HepG2 (cell line): Measurements from ENCODE around the gene ULK4. TPM values are rescaled to one million over a fixed set of nuclear protein-coding genes. Genes with fewer than 3 reads are reported as not detected.
A peak's percentile ranks its signal among the peaks of the same experiment; 100 is the strongest.

Experiments
- ATAC-seq: fragments of 200-7000 bp; cut with Tn5 transposase; 3 replicates; pipeline ENCODE4 v1.9.1; 2020; ENCODE audit warnings: mild to moderate bottlenecking, moderate library complexity
- BruUV-seq: library from RNA; stranded (reverse); fragments of 400-500 nt; replicated peaks from 2 replicates; lab custom pipeline; 2021; lab: Mats Ljungman, UMichigan
- CTCF ChIA-PET: fragments of 300-600 bp; formaldehyde crosslinking; extraction: SDS; loops from one replicate; lab custom pipeline; 2021; ENCODE audit warnings: low total read pairs, inconsistent platforms, low intra/inter-chr PET ratio; lab: Yijun Ruan, JAX
- POLR2A ChIA-PET: fragments of 350-600 bp; sonication (Branson Sonifier 250); formaldehyde crosslinking; loops from one replicate; lab custom pipeline; 2020; ENCODE audit warnings: antibody characterized with exemption, inconsistent platforms; lab: Yijun Ruan, JAX
- DNase-seq: peaks from one replicate; pipeline ENCODE4 v3.0.0-alpha.2; 2015; ENCODE audit warnings: low spot score
- FAIRE-seq: peaks from 3 replicates; lab custom pipeline; 2011; peaks lifted over from hg19 to GRCh38; lab: Jason Lieb, UNC
- H2AFZ ChIP-seq: one replicate; pipeline ENCODE4 v1.6.1; 2011; ENCODE audit warnings: low read length, inconsistent platforms
- H3K27ac ChIP-seq: fragments of 300-600 bp; 3 replicates; pipeline ENCODE4 v1.8.0; 2011; ENCODE audit warnings: mixed run types, mild to moderate bottlenecking, mixed read lengths, low read length, inconsistent platforms; ENCODE audit not compliant: insufficient read depth; ENCODE audit errors: extremely low read length
- H3K27me3 ChIP-seq, 2 experiments: fragments of 200-600 bp in 1 of 2; 2 replicates in 1 of 2; 3 replicates in 1 of 2; pipeline versions ENCODE4 v1.6.0 to v1.8.0; 2011; ENCODE audit warnings: low read length in 2 of 2, mild to moderate bottlenecking in 2 of 2, moderate library complexity in 2 of 2, inconsistent platforms in 1 of 2; ENCODE audit not compliant: insufficient read depth in 2 of 2, control insufficient read depth in 1 of 2
- H3K36me3 ChIP-seq, 2 experiments: fragments of 200-600 bp in 1 of 2; replicated peaks in 1 of 2; 2 replicates in 1 of 2; 3 replicates in 1 of 2; pipeline versions ENCODE4 v1.5.1 to v1.8.0; 2011; ENCODE audit warnings: low read length in 2 of 2, inconsistent platforms in 1 of 2; ENCODE audit not compliant: insufficient read depth in 2 of 2, control insufficient read depth in 1 of 2
- H3K4me1 ChIP-seq: 2 replicates; pipeline ENCODE4 v1.5.1; 2012; ENCODE audit warnings: low read length, inconsistent platforms; ENCODE audit not compliant: insufficient read depth
- H3K4me2 ChIP-seq: 2 replicates; pipeline ENCODE4 v1.6.0; 2011; ENCODE audit warnings: low read depth, low read length, inconsistent platforms
- H3K4me3 ChIP-seq, 3 experiments: fragments of 200-600 bp in 1 of 3; sonication (generic), shearing (Covaris generic) in 1 of 3; replicated peaks in 1 of 3; 2 replicates each; pipeline ENCODE4 v1.5.1; 2011 to 2016; ENCODE audit warnings: low read length in 3 of 3, inconsistent platforms in 2 of 3, low read depth in 2 of 3, mild to moderate bottlenecking in 2 of 3, control low read depth in 1 of 3, mixed read lengths in 1 of 3; ENCODE audit not compliant: insufficient read depth in 1 of 3
- H3K79me2 ChIP-seq: one replicate; pipeline ENCODE4 v1.6.1; 2011; ENCODE audit warnings: low read length, inconsistent platforms; ENCODE audit not compliant: insufficient read depth
- H3K9ac ChIP-seq: 2 replicates; pipeline ENCODE4 v1.6.0; 2011; ENCODE audit warnings: mild to moderate bottlenecking, low read depth, low read length, inconsistent platforms; ENCODE audit not compliant: insufficient read depth
- H3K9me3 ChIP-seq: 2 replicates; pipeline ENCODE4 v1.5.1; 2012; ENCODE audit warnings: mild to moderate bottlenecking, low read length
- H4K20me1 ChIP-seq: 2 replicates; pipeline ENCODE4 v1.6.0; 2011; ENCODE audit warnings: inconsistent platforms, mild to moderate bottlenecking, low read length, moderate library complexity; ENCODE audit not compliant: insufficient read depth
- ETV5 ChIP-seq: IDR thresholded peaks from 2 replicates; pipeline ENCODE4 v1.6.1; 2018; ENCODE audit warnings: missing biosample characterization, missing genetic modification reagents, inconsistent platforms, borderline replicate concordance
- HES4 ChIP-seq: sonication (generic); formaldehyde crosslinking; IDR thresholded peaks from 2 replicates; pipeline ENCODE4 v1.9.0; 2021; ENCODE audit warnings: mild to moderate bottlenecking, missing genetic modification reagents, borderline replicate concordance
- HNRNPK ChIP-seq: fragments of 200-400 bp; formaldehyde crosslinking; IDR thresholded peaks from 2 replicates; pipeline ENCODE4 v1.6.1; 2018; ENCODE audit warnings: low read length, low read depth, moderate library complexity, mild to moderate bottlenecking; ENCODE audit not compliant: poor library complexity, severe bottlenecking
- IKZF1 ChIP-seq: fragments of 450-650 bp; IDR thresholded peaks from 2 replicates; pipeline ENCODE4 v1.7.1; 2016
- MEF2D ChIP-seq: sonication (generic); formaldehyde crosslinking; IDR thresholded peaks from 2 replicates; pipeline ENCODE4 v1.5.1; 2020; ENCODE audit warnings: mild to moderate bottlenecking, missing genetic modification reagents
- RBM22 ChIP-seq: fragments of 200-400 bp; formaldehyde crosslinking; optimal IDR thresholded peaks from 2 replicates; pipeline ENCODE3; 2017; ENCODE audit warnings: mild to moderate bottlenecking, low read length, moderate library complexity
- ZNF136 ChIP-seq: sonication (generic); formaldehyde crosslinking; IDR thresholded peaks from 2 replicates; pipeline ENCODE4 v1.8.1; 2022; ENCODE audit warnings: low read depth, mild to moderate bottlenecking, moderate library complexity, missing genetic modification reagents
- ZNF251 ChIP-seq: sonication (generic); formaldehyde crosslinking; IDR thresholded peaks from 2 replicates; pipeline ENCODE4 v1.9.0; 2021; ENCODE audit warnings: mild to moderate bottlenecking, missing genetic modification reagents
- ZNF253 ChIP-seq: sonication (generic); formaldehyde crosslinking; IDR thresholded peaks from 2 replicates; pipeline ENCODE4 v1.8.0; 2022; ENCODE audit warnings: mild to moderate bottlenecking, missing genetic modification reagents, borderline replicate concordance
- WGBS: methylation state at CpG from one replicate; pipeline ENCODE4 v1.1.6; 2017; ENCODE audit warnings: low lambda C conversion rate; 5-methylcytosine and 5-hydroxymethylcytosine counted together
- in situ Hi-C: cut with HindIII; loops from 2 replicates; pipeline ENCODE4 v1.10.0; 2017; ENCODE audit warnings: low pct_unique_long_range_greater_than_20kb; ENCODE audit not compliant: extremely low pct_ligation_motif_present
- intact Hi-C: fragments of 100-400 bp; cut with micrococcal nuclease; formaldehyde crosslinking; loops from one replicate; pipeline ENCODE4 v1.10.0; 2022; ENCODE audit not compliant: unreplicated experiment
- polyA plus RNA-seq, 8 experiments: library from polyadenylated mRNA; depleted of rRNA in 3 of 8; stranded (reverse) in 7 of 8; unstranded in 1 of 8; fragments of >200 nt; fragmentation: Illumina TruSeq in 4 of 8; extraction: Trizol in 4 of 8; gene quantifications; 2 replicates each; pipeline versions ENCODE4 v1.2.1 to v1.2.3, GENCODE V29; 2011 to 2016; ENCODE audit warnings: low read depth in 4 of 8, missing spikeins in 1 of 8, mixed read lengths in 1 of 8; ENCODE audit not compliant: insufficient read depth in 1 of 8
- total RNA-seq, 5 experiments: library from RNA; depleted of rRNA; stranded (reverse); fragments of >200 nt; fragmentation: Illumina TruSeq; extraction: Trizol; gene quantifications; 2 replicates each; pipeline ENCODE4 v1.2.3, GENCODE V29; 2016; ENCODE audit warnings: low read depth in 1 of 5
- TF ChIP-seq, protein P1 (sequence below), 2 experiments: sonication (generic) in 1 of 2; formaldehyde crosslinking in 1 of 2; IDR thresholded peaks; 2 replicates each; pipeline versions ENCODE4 v1.4.0 to v1.6.1; 2018 to 2020; ENCODE audit warnings: missing genetic modification reagents in 2 of 2, borderline replicate concordance in 1 of 2, low read depth in 1 of 2, mild to moderate bottlenecking in 1 of 2, missing biosample characterization in 1 of 2
- TF ChIP-seq, protein P2 (sequence below), 2 experiments: IDR thresholded peaks; 2 replicates each; pipeline ENCODE4 v1.6.1; 2011 to 2012; ENCODE audit warnings: low read length in 2 of 2, borderline replicate concordance in 1 of 2, low read depth in 1 of 2, mild to moderate bottlenecking in 1 of 2, moderate library complexity in 1 of 2

Gene ULK4
- total and polyA plus RNA-seq, 2 of the 13 experiments (the other 11 are each of a cell fraction or from before 2014, with no cell fraction given): 6.7 to 11.8 TPM

GRCh38 chr3:41207355-41207754 is 754.5 kb downstream of the ULK4 start:
- H3K27ac ChIP-seq: no peak overlapping the region
- TF ChIP-seq HES4 (CRISPR knock-in tag): no peak
- peak; percentile 37 for TF ChIP-seq RBM22
- TF ChIP-seq, all 625 proteins: peak for 1
- Histone ChIP-seq H3K79me2 (peaks cover 99% of the 10 kb centered on the region), H3K36me3 (no peaks in the 10 kb centered on the region), H4K20me1 (peaks cover 98% of the 10 kb centered on the region), H3K4me1 (peaks cover 86% of the 10 kb centered on the region), H2AFZ (no peak overlapping the region), H3K9ac (no peak overlapping the region), H3K9me3 (no peaks in the 10 kb centered on the region), H3K4me2 (peak overlapping the region; percentile 23; the same call in 1 of the 2 replicates), H3K4me3 (no peak overlapping the region), H3K27me3 (no peaks in the 10 kb centered on the region)
- 62% methylated on average over 1 of the region's 1 CpG for WGBS
- ATAC-seq (peak; percentile 28; the same call in 1 of the 3 replicates), FAIRE-seq (no peak), DNase-seq (no peak)
- POLR2A ChIA-PET: interaction anchor here (1.4 kb wide), 1 partner anchor 8 kb away, joined by 7 read pairs; the partner anchor contains the start of gene CTNNB1
- CTCF ChIA-PET: no interaction called here
- intact Hi-C loops (no loop called here), in situ Hi-C loops (loop anchor here (25.0 kb wide), 1 partner anchor 620 kb away; no protein-coding TSS in a partner anchor)
- no TSS peak for BruUV-seq

- H3K79me2 ChIP-seq: peaks cover 99% of the 10 kb centered on the region
- BruUV-seq: no TSS peak
- TF ChIP-seq, protein P1, sequence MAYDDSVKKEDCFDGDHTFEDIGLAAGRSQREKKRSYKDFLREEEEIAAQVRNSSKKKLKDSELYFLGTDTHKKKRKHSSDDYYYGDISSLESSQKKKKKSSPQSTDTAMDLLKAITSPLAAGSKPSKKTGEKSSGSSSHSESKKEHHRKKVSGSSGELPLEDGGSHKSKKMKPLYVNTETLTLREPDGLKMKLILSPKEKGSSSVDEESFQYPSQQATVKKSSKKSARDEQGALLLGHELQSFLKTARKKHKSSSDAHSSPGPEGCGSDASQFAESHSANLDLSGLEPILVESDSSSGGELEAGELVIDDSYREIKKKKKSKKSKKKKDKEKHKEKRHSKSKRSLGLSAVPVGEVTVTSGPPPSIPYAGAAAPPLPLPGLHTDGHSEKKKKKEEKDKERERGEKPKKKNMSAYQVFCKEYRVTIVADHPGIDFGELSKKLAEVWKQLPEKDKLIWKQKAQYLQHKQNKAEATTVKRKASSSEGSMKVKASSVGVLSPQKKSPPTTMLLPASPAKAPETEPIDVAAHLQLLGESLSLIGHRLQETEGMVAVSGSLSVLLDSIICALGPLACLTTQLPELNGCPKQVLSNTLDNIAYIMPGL (CRISPR knock-in tag; IDR thresholded peaks at IDR 0.05; ENCODE audit: borderline replicate concordance in 1 of 2, low read depth in 1 of 2): no peak
- no peak for TF ChIP-seq ZNF136
- no peak for TF ChIP-seq ETV5
- TF ChIP-seq IKZF1: no peak
- TF ChIP-seq ZNF251 (CRISPR knock-in tag): no peak
- no peak for TF ChIP-seq HNRNPK
- no peak for TF ChIP-seq ZNF253 (CRISPR knock-in tag)
- no peak for TF ChIP-seq MEF2D (CRISPR knock-in tag)
- TF ChIP-seq, protein P2, sequence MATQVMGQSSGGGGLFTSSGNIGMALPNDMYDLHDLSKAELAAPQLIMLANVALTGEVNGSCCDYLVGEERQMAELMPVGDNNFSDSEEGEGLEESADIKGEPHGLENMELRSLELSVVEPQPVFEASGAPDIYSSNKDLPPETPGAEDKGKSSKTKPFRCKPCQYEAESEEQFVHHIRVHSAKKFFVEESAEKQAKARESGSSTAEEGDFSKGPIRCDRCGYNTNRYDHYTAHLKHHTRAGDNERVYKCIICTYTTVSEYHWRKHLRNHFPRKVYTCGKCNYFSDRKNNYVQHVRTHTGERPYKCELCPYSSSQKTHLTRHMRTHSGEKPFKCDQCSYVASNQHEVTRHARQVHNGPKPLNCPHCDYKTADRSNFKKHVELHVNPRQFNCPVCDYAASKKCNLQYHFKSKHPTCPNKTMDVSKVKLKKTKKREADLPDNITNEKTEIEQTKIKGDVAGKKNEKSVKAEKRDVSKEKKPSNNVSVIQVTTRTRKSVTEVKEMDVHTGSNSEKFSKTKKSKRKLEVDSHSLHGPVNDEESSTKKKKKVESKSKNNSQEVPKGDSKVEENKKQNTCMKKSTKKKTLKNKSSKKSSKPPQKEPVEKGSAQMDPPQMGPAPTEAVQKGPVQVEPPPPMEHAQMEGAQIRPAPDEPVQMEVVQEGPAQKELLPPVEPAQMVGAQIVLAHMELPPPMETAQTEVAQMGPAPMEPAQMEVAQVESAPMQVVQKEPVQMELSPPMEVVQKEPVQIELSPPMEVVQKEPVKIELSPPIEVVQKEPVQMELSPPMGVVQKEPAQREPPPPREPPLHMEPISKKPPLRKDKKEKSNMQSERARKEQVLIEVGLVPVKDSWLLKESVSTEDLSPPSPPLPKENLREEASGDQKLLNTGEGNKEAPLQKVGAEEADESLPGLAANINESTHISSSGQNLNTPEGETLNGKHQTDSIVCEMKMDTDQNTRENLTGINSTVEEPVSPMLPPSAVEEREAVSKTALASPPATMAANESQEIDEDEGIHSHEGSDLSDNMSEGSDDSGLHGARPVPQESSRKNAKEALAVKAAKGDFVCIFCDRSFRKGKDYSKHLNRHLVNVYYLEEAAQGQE (IDR thresholded peaks at IDR 0.05; ENCODE audit: borderline replicate concordance in 1 of 2, low read depth in 1 of 2, low read length in 2 of 2): no peak
Observed at GRCh38 chr3:41205591-41205990, 756.3 kb downstream of the ULK4 start.

More at GRCh38 chr3:41205591-41205990, 756.3 kb downstream of the ULK4 start:
- H3K4me1 ChIP-seq: peaks cover 69% of the 10 kb centered on the region
- intact Hi-C loops: no loop called here
- no peak overlapping the region for H3K27ac ChIP-seq
- H4K20me1 ChIP-seq: peaks cover 98% of the 10 kb centered on the region
- H3K36me3 ChIP-seq: no peaks in the 10 kb centered on the region
- ChIA-PET POLR2A (no interaction called here), CTCF (no interaction called here)
- no peak overlapping the region for H3K9ac ChIP-seq
- H3K4me2 ChIP-seq: peak overlapping the region; percentile 87
- ATAC-seq: no peak
- H3K4me3 ChIP-seq: no peak overlapping the region
- in situ Hi-C loops: loop anchor here (25.0 kb wide), 1 partner anchor 618 kb away; no protein-coding TSS in a partner anchor
- no peak overlapping the region for H2AFZ ChIP-seq
- no peaks in the 10 kb centered on the region for H3K9me3 ChIP-seq
- no peak for DNase-seq
- WGBS: 92% methylated on average over 9 of the region's 9 CpGs
- H3K27me3 ChIP-seq: no peaks in the 10 kb centered on the region; a peak in 1 of 5 replicates
- FAIRE-seq: no peak
